Measurements from ENCODE around the gene TLE6.
"Not testable (repeated sequence)": the region's sequence is repeated elsewhere in the genome, so short reads cannot be mapped to it uniquely, and the experiment has no call there.

TLE6 gene

DNA sequence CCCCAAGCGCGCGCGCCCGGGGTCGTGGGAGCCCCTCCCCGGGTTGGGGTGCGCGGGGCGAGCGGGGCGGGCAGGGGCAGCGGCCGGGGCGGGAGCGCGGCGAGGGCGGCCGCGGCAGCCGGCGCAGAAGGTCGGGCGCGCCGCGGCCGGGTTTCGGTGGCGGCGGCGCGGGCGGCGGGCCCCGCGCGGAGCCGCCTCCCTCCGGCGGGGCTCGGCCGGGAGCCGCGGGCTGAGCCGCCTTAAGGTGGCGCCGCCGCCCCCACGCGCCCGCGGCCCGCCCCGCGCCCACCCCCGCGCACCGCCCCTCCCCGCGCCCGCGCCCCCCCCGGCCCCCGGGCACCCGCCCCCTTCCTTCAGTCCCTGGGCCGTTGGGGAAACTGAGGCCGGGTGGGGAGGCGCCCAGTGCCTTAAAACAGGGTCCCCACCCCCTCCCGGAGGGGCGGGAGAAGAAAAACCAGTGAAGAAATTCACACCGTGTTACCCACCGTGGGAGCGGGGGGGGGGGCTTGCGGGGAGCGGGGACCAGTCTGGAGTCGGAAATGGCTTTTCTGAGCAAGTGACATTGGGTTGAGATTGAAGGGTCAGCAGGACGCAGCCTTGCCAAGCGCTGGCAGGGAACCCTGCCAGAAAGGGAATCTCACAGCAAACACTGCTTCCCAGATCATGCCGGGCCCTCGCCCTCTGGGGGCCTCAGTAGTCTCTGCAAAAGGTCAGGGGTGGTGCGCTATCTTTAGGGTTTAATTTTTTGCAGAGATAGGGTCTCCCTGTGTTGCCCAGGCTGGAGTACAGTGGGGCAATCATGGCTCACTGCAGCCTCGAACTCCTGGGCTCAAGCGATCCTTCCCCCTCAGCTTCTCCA is 51.9 kb downstream of the TLE6 start, which contains the start of gene TLE2:
Gene TLE2, minus strand, starts transcription at position 216 of the 859 bp plus-strand sequence. CDS start 376 bp downstream, outside the sequence.
- no peak for DNase-seq (ENCODE audit: low spot score)

DNA sequence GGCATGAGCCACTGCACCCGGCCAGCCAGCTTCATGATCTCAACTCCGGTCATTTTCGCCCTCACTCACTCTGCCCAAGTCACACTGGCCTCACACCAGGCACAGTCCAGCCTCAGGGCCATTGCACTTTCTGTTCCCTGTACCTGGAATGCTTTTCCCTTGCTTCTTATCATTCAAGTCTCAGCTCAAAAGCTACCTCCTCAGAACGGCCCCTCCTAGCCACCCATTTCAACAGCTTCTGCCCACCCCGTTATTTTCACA is 54.2 kb downstream of the TLE6 start:
- no peak for DNase-seq (ENCODE audit: low spot score)

GRCh38 chr19:3033595-3034405 is 56.4 kb downstream of the TLE6 start:
- DNase-seq (ENCODE audit: low spot score) = no peak

GRCh38 chr19:3034406-3034655 is 57.0 kb downstream of the TLE6 start:
- no peak for DNase-seq (ENCODE audit: low spot score)

DNA sequence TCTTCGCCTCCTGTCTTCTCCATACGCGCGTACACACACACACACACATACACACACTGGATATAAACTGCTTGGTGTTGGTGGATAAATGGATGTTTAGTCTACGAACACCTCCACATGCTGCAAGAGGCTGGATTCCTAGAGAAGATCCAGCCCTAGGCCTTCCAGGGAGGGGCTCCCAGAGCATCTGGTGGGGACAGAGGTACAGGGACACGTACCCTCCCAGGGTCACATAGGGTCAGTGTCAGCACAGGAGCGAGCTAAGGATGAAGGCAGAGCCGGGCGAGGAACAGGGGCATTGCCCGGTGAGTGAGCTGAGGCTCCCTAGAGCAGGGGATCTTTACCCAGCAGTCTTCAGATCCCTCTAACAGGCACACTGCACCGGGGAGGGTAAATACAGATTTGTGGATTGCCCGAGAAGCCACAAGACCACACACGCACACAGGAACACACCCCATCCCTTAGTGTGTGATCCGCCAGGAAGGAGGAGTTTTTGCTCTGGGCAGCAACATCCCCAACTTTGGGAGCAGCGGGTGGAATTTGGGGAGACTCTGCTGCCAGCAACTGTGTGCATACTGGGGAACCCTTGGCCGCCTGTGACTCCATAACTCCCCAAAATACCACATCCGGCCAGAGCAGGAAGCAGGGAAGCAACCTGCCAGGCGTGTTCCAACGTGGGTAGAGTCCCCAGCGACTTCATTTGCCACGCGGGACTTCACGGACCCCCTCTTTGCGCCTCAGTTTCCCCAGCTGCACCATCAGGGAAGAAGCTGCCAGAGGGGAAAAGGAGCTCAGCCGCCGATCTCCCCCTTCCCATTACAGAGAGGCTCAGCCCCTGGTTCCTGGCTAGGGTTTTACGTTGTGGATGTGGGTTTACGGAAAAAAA is 57.5 kb downstream of the TLE6 start:
- DNase-seq (ENCODE audit: low spot score) = no peak

DNA sequence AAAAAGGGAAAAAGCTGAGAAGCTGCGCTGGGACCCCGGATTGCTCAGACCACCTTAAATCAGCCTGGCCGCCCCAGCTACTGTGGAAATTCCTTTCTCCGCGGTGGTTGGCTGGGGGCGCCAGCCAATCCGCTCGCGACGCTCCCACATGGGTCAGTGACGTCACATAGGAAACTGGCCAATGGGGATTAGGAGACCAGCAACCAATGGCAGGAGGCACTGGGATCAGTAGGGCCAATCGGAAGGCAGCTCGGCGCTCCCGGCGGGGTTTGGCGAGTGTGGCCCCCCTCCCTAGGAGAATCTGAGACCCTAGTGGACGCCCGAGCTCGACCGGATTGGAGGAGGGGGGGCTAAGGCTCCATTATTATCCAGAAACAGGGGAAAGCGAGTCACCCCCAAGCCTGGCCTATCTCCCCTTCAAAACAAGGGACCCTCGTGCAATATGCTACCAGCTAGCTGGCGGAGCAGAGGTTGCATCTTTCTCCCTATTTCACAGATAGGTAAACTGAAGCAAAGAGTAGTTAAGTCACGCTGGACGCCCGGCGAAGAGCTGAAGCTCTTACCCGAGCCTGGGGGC is 58.3 kb downstream of the TLE6 start:
- peak; percentile 98 for DNase-seq (ENCODE audit: low spot score)

GRCh38 chr19:3036119-3036976 is 59.0 kb downstream of the TLE6 start:
- peak; percentile 84 for DNase-seq (ENCODE audit: low spot score)

GRCh38 chr19:3036977-3037544 is 59.7 kb downstream of the TLE6 start:
- not testable (repeated sequence) for DNase-seq (ENCODE audit: low spot score)

- no peak for DNase-seq (ENCODE audit: low spot score)
These were observed 60.9 kb downstream of the TLE6 start for GRCh38 chr19:3038214-3038613.

GRCh38 chr19:3039125-3039524 is 61.8 kb downstream of the TLE6 start:
- DNase-seq (ENCODE audit: low spot score) = no peak

DNA sequence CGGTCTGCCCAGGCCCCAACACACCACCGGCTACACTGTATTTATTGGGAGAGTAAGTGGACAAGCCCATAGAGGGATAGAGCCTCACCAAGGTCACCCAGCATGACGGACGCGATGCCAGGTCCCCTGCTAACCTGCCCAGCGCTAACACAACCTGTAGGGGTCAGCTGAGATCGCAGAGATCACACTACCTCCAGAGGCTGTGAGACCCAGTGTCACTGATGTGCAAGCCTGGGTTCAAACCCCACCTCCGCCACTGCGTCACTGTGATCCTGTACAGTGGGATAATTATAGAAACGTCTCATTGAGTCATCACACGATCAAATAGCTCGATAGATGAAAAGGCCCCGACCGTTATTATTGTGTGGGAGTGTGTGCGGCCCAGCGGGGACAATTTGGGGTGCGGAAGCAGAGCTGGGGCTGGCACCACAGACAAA is 62.3 kb downstream of the TLE6 start:
- DNase-seq (ENCODE audit: low spot score) = no peak

- DNase-seq (ENCODE audit: low spot score) = no peak
These were observed 64.0 kb downstream of the TLE6 start for GRCh38 chr19:3041327-3041726.

DNA sequence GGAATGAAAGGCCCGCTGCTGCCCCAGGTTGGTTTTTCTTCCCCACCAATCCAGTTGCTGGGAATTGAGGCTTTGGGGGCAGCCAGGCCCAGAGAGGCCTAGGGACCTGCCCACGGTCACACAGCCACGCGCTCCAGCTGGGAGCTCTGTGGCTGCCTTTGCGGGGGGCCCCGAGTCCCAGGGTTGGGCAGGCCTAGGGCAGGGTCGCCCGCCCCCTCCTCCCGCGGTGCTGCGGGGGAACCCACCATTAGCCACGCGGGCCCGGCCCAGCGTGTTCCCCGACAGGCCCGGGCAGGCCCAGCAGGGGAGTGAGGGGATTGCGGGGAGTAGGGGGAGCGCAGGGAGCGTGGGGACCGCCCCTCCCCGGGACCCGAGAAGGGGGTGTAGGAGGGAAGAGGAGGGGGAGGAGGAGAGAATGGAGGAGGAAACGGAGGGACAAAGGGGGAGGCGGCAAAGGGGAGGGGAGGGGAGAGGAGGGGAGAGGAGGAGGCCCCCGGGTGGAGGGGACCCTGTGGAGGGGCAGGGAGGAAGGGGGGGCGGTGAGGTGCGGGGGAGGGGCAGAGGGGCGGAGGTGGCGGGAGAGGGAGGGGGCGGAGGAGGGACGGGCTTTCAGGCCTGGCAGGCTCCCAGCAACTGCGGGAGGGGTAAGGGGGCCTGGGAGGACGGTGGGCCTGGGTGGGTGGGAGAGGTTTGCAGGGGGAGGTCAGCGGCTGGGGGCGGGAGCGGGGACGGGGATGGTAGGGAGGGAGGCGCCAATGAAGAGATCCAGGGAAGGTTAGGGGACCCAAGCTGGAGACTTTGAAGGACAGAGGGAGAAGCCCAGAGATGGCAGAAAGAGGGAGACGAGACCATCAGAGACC is 64.6 kb downstream of the TLE6 start:
- no peak for DNase-seq (ENCODE audit: low spot score)

DNA sequence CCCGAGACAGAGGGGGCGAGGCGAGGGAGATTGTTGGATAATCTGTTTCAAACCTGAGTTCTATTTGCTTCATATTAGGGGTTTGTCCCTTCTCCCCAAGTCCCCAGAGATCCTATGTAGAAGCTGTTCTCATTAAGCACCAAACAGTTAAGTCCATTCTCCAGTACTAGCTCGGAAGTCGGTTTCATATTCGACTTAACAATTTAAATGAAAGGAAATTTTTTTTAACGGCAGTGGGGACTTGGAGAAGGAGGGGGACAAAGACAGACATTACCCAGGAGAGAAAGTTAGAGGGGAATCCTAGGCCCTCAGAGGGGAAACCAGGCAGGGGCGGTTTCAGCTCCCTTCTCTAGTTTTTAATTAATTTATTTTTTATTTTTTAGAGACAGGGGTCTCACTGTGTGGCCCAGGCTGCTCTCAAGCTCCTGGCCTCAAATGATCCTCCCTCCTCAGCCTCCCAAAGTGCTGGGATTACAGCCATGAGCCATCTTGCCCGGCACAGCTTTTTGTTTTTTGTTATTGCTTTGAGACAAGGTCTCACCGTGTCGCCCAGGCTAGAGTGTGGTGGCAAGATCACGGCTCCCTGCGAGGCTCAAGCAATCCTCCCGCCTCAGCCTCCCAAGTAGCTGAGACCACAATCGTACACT is 65.4 kb downstream of the TLE6 start:
- no peak for DNase-seq (ENCODE audit: low spot score)
